Activated naive CD4-positive, alpha-beta T cell treated with anti-CD3 and anti-CD28 coated beads for 36 hours (primary cell): ENCODE results near the gene SFPQ. TPM values are rescaled to one million over a fixed set of nuclear protein-coding genes. Genes with fewer than 3 reads are reported as not detected.

Experiments
- total RNA-seq, 2 experiments: library from RNA; stranded (reverse); gene quantifications; one replicate each; pipeline ENCODE4 v1.2.3, GENCODE V29; 2021

Gene SFPQ
- total RNA-seq, 2 experiments from 2014 or later: 260 to 269 TPM

Other genes with a start within 250 kb of the SFPQ start
- gene TMEM35B, start 207.8 kb downstream of the SFPQ start, total RNA-seq: 10 to 100 TPM; 18.2 to 19.9 TPM
- 10 to 100 TPM; 18.5 to 19.1 TPM for gene ZMYM6, start 161.2 kb downstream of the SFPQ start, total RNA-seq
- 1 to 10 TPM; 7.3 to 7.9 TPM for gene ZMYM1, start 113.8 kb downstream of the SFPQ start, total RNA-seq
- gene ZMYM4, start 75.6 kb upstream of the SFPQ start, total RNA-seq: 10 to 100 TPM; 18.6 to 19.2 TPM